ENCODE measurements around the gene GSK3A. TPM values are rescaled to one million over a fixed set of nuclear protein-coding genes. Genes with fewer than 3 reads are reported as not detected.
A peak's percentile ranks its signal among the peaks of the same experiment; 100 is the strongest.

The GSK3A gene
- total and polyA plus RNA-seq, 9 of the 15 experiments (the other 6 are each of a cell fraction or from before 2014, with no cell fraction given) = 0.62 to 90.7 (median 33.3) TPM

- TF ChIP-seq ARID4B (CRISPR knock-in tag; IDR thresholded peaks at IDR 0.05) = no peak
- peak; percentile 7; the same call in 1 of the 2 replicates for TF ChIP-seq ARID2 (IDR thresholded peaks at IDR 0.05)
- no peak for TF ChIP-seq POLR2AphosphoS5 (IDR thresholded peaks at IDR 0.05; ENCODE audit: control insufficient read depth, insufficient read depth, low read depth, low read length)
- 0 out of 2 replicates have a peak, but pooled peaks have one; percentile 42 for TF ChIP-seq THAP7 (CRISPR knock-in tag; IDR thresholded peaks at IDR 0.05)
- 0 out of 4 replicates have a peak, but pooled peaks of 1 of the 2 experiments have one; percentile 8 for TF ChIP-seq NRF1 (conservative IDR thresholded peaks at IDR 0.05 in 1 of 2, IDR thresholded peaks at IDR 0.05 in 1 of 2)
- peak; percentile 49 for TF ChIP-seq SAP30 (IDR thresholded peaks at IDR 0.05; ENCODE audit: borderline replicate concordance, insufficient read depth, low read depth, low read length, poor library complexity, severe bottlenecking)
- TF ChIP-seq CHD7 (IDR thresholded peaks at IDR 0.05; ENCODE audit: low read depth, low read length) = no peak
- TF ChIP-seq SMARCA5 (IDR thresholded peaks at IDR 0.05) = peak; percentile 30; the same call in 1 of the 2 replicates
- TF ChIP-seq NR4A1 (CRISPR knock-in tag; IDR thresholded peaks at IDR 0.05) = 0 out of 2 replicates have a peak, but pooled peaks have one; percentile 24
- TF ChIP-seq NR4A1 (tag; IDR thresholded peaks at IDR 0.05) = no peak
Measured at GRCh38 chr19:42284591-42285341, 42.4 kb upstream of the GSK3A start (continued).
